ENCODE data around the gene DUSP1. TPM values are rescaled to one million over a fixed set of nuclear protein-coding genes. Genes with fewer than 3 reads are reported as not detected.
A peak's percentile ranks its signal among the peaks of the same experiment; 100 is the strongest.

Gene DUSP1
- total RNA-seq, 4 donors from 2014 or later: 455 to 718 (median 676) TPM

DNA sequence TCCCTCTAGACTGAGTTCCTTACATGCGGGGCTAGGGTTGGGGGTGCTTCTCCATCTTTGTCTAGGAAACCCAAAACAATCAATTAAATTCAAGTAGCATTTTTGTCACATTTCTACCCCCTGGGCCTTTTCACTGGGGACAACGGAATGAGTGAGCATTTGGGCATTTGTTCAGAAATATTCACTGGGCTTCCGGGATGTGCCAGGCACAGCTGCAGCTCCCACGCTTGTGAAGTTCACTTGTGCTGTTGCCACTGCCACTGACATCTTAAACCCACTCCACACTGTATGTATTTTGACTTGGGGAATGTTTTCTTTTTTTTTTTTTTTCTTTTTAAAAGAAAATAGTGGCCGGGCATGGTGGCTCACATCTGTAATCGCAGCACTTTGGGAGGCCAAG is 31.6 kb downstream of the DUSP1 start:
- Histone ChIP-seq H3K4me1 (peaks cover 27 to 85% (median 69%) of the 10 kb centered on the region in 4 donors), H3K4me3 (no peak overlapping the region), H3K9me3 (no peaks in the 10 kb centered on the region), H3K36me3 (no peaks in the 10 kb centered on the region), H3K27me3 (no peaks in the 10 kb centered on the region), H3K27ac (replicated peaks in 1 of 4) (peak overlapping the region; percentile 90 to 98 (median 96))
- WGBS: 93% methylated on average over 6 of the region's 6 CpGs
- TF ChIP-seq POLR2A (IDR thresholded peaks at IDR 0.05; ENCODE audit: low read depth): no peak
- no peak for TF ChIP-seq EP300 (IDR thresholded peaks at IDR 0.05)
- no peak for TF ChIP-seq CTCF (IDR thresholded peaks at IDR 0.05)
- no peak for DNase-seq (ENCODE audit: extremely low spot score)
- intact Hi-C loops (cut with DNase I): no loop called here

DNA sequence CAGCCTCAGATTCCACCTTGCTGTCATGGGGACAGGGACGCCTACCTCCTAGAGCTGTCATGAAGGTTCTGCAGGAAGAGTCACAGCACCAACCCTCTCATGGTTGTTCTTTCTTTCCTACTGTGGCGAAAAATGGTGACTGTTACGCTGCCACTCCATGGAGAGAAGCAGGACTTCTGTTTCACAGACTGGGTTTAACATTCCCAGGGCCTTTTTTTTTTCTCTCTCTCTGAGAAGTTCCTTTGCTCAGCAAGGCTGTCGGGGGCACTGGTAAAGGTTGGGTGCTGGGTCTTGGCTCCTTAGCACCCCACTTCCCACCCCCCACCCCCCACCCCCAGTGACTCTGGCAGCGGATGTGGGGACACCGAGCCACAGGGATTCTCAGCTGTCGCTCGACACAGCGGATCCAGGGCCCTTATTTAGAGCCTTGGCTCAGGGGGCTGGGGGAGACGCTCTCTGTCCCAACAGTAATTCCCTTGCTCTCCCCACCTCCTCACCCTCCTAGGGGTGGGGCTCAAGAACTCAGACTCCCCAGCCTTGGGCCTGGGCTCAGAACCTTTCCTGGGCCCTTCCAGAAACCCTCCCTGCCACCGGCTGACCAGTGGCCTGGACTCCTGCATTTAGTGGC is 34.4 kb downstream of the DUSP1 start:
- no peak for TF ChIP-seq POLR2A (IDR thresholded peaks at IDR 0.05; ENCODE audit: low read depth)
- no peak for TF ChIP-seq POLR2AphosphoS5 (IDR thresholded peaks at IDR 0.05)
- no peak for TF ChIP-seq EP300 (IDR thresholded peaks at IDR 0.05)
- no peak for TF ChIP-seq CTCF (IDR thresholded peaks at IDR 0.05)
- intact Hi-C loops (cut with DNase I): no loop called here
- H3K36me3 ChIP-seq: no peaks in the 10 kb centered on the region
- DNase-seq (ENCODE audit: extremely low spot score): no peak
- no peak overlapping the region for H3K4me3 ChIP-seq
- 85% methylated on average over 11 of the region's 11 CpGs for WGBS
- H3K4me1 ChIP-seq: peaks cover 42 to 93% (median 80%) of the 10 kb centered on the region in 4 donors
- peak overlapping the region; percentile 90 to 98 (median 96) for H3K27ac ChIP-seq (replicated peaks in 1 of 4)
- no peaks in the 10 kb centered on the region for H3K9me3 ChIP-seq
- no peaks in the 10 kb centered on the region for H3K27me3 ChIP-seq

- H3K27ac ChIP-seq (replicated peaks in 1 of 4): peak overlapping the region; percentile 90 to 98 (median 96)
- intact Hi-C loops (cut with DNase I): no loop called here
- H3K4me1 ChIP-seq: peaks cover 34 to 87% (median 70%) of the 10 kb centered on the region in 4 donors
- no peak overlapping the region for H3K4me3 ChIP-seq
- no peaks in the 10 kb centered on the region for H3K36me3 ChIP-seq
- DNase-seq (ENCODE audit: extremely low spot score): no peak
- TF ChIP-seq POLR2A (IDR thresholded peaks at IDR 0.05; ENCODE audit: low read depth) (no peak), CTCF (IDR thresholded peaks at IDR 0.05) (no peak), EP300 (IDR thresholded peaks at IDR 0.05) (no peak), POLR2AphosphoS5 (IDR thresholded peaks at IDR 0.05) (no peak)
- 89% methylated on average over 8 of the region's 12 CpGs for WGBS
- H3K9me3 ChIP-seq: no peaks in the 10 kb centered on the region
- H3K27me3 ChIP-seq: no peaks in the 10 kb centered on the region
These were observed 35.7 kb downstream of the DUSP1 start for GRCh38 chr5:172735141-172735831.

- Histone ChIP-seq H3K27me3 (no peaks in the 10 kb centered on the region), H3K4me3 (peak overlapping the region in 1 of 4 donors; percentile 45), H3K36me3 (no peaks in the 10 kb centered on the region), H3K27ac (replicated peaks in 1 of 4) (peak overlapping the region; percentile 90 to 98 (median 96)), H3K9me3 (no peaks in the 10 kb centered on the region), H3K4me1 (peaks cover 34 to 74% (median 58%) of the 10 kb centered on the region in 4 donors)
- intact Hi-C loops (cut with DNase I): no loop called here
- 15% methylated on average over 4 of the region's 4 CpGs for WGBS
- TF ChIP-seq CTCF (IDR thresholded peaks at IDR 0.05): no peak
- TF ChIP-seq POLR2A (IDR thresholded peaks at IDR 0.05; ENCODE audit: low read depth): no peak
- TF ChIP-seq POLR2AphosphoS5 (IDR thresholded peaks at IDR 0.05): no peak
- no peak for TF ChIP-seq EP300 (IDR thresholded peaks at IDR 0.05)
- no peak for DNase-seq (ENCODE audit: extremely low spot score)
These were observed 37.0 kb downstream of the DUSP1 start for GRCh38 chr5:172733974-172734346.

Measured in esophagus muscularis mucosa (tissue), 4 donors.